Fibroblast of lung (primary cell): ENCODE results near the gene EXD2. TPM values are rescaled to one million over a fixed set of nuclear protein-coding genes. Genes with fewer than 3 reads are reported as not detected.
A peak's percentile ranks its signal among the peaks of the same experiment; 100 is the strongest.

ENCODE experiments used
- DNase-seq, 2 donors: peaks; one replicate each; pipeline versions ENCODE4 v3.0.0 to v3.0.0-alpha.2; 2010; ENCODE audit warnings: low read depth in 2 of 2
- H2AFZ ChIP-seq: 2 replicates; pipeline ENCODE4 v1.5.1; 2012; ENCODE audit warnings: low read length, control low read depth, inconsistent platforms
- H3K27ac ChIP-seq: 2 replicates; pipeline ENCODE4 v1.5.1; 2011; ENCODE audit warnings: low read length, control low read depth; ENCODE audit not compliant: insufficient read depth
- H3K27me3 ChIP-seq: 2 replicates; pipeline ENCODE4 v1.5.1; 2011; ENCODE audit warnings: mild to moderate bottlenecking, low read length; ENCODE audit not compliant: control insufficient read depth, insufficient read depth
- H3K36me3 ChIP-seq: 2 replicates; pipeline ENCODE4 v1.5.1; 2011; ENCODE audit warnings: low read length; ENCODE audit not compliant: control insufficient read depth, insufficient read depth
- H3K4me1 ChIP-seq: 2 replicates; pipeline ENCODE4 v1.5.1; 2011; ENCODE audit warnings: low read length; ENCODE audit not compliant: control insufficient read depth, insufficient read depth; ENCODE audit errors: extremely low read depth
- H3K4me2 ChIP-seq: 2 replicates; pipeline ENCODE4 v1.5.1; 2011; ENCODE audit warnings: low read length, control low read depth; ENCODE audit not compliant: insufficient read depth; ENCODE audit errors: extremely low read depth
- H3K4me3 ChIP-seq, 4 experiments: fragments of 200-600 bp in 1 of 4; sonication (generic) in 1 of 4; replicated peaks in 1 of 4; 2 replicates each; pipeline ENCODE4 v1.5.1; 2011 to 2016; ENCODE audit warnings: low read length in 4 of 4, low read depth in 3 of 4, mild to moderate bottlenecking in 3 of 4, control low read depth in 2 of 4, inconsistent platforms in 1 of 4, mixed read lengths in 1 of 4; ENCODE audit not compliant: insufficient read depth in 1 of 4; ENCODE audit errors: control extremely low read depth in 1 of 4
- H3K79me2 ChIP-seq: 2 replicates; pipeline ENCODE4 v1.5.1; 2012; ENCODE audit warnings: mild to moderate bottlenecking, low read length, inconsistent platforms; ENCODE audit not compliant: control insufficient read depth, insufficient read depth
- H3K9ac ChIP-seq: 2 replicates; pipeline ENCODE4 v1.5.1; 2011; ENCODE audit warnings: mild to moderate bottlenecking, low read length, control low read depth; ENCODE audit not compliant: insufficient read depth
- H3K9me3 ChIP-seq: 2 replicates; pipeline ENCODE4 v1.5.1; 2012; ENCODE audit warnings: low read depth, low read length; ENCODE audit not compliant: control insufficient read depth, insufficient read depth
- H4K20me1 ChIP-seq: 2 replicates; pipeline ENCODE4 v1.5.1; 2011; ENCODE audit warnings: low read length; ENCODE audit not compliant: control insufficient read depth, insufficient read depth; ENCODE audit errors: extremely low read depth
- EZH2 ChIP-seq: IDR thresholded peaks from 2 replicates; pipeline ENCODE4 v1.5.1; 2012; ENCODE audit warnings: low read length, control low read depth, mild to moderate bottlenecking; ENCODE audit errors: missing control alignments
- polyA plus RNA-seq, 2 donors: library from polyadenylated mRNA; depleted of rRNA in 1 of 2; stranded (reverse) in 1 of 2; unstranded in 1 of 2; fragments of >200 nt; gene quantifications; 2 replicates each; pipeline ENCODE4 v1.2.1, GENCODE V29; 2011 to 2012; ENCODE audit warnings: missing spikeins in 1 of 2
- total RNA-seq: library from RNA; depleted of rRNA; stranded (reverse); fragments of >200 nt; gene quantifications from 2 replicates; pipeline ENCODE4 v1.2.1, GENCODE V29; 2014
- TF ChIP-seq, protein P1 (sequence below), 2 donors: IDR thresholded peaks in 1 of 2; conservative IDR thresholded peaks in 1 of 2; 1 replicate in 1 of 2; 2 replicates in 1 of 2; pipeline ENCODE4 v1.5.1; 2011 to 2012; ENCODE audit warnings: low read length in 2 of 2, control low read depth in 1 of 2, inconsistent platforms in 1 of 2, low read depth in 1 of 2, mild to moderate bottlenecking in 1 of 2

EXD2 gene
- total and polyA plus RNA-seq, 2 donors (not counting 1 experiment from before 2014, with no cell fraction given) = 25.5 to 27.7 TPM

DNA sequence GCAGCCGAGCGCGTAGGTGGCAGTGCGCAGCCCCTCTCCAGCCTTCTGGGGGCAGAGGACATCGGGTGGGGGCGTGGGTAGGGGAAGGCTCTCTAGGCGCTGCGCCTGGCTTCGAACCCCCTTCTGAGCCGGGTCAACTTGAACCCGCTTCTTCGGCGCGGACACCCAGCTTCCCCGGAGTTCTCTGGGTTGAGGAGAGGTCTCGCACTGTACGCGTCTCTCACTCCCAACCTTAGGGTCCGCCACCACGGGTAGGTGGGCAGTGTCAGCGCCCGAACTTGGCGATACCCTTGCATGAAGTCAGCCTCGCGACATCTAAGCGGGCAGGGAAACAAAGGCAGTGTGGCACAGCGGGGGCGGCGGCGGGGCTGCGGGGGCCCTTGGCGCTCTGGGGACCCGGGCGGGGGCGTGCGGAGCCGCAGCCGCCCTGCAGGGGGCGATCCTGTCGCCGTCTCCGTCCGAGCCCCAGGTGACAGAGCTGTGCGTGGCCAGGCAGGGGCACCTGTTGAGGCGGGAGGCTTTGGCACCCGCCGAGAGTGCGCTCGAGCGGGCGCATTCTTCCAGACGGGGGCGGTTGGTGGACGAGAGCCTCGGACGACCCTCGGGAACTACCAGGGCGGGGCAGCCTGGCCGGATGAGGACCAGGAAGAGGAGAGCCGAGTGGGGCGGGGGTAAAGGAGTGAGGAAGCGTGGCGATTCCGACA is 69.7 kb downstream of the EXD2 start:
- peak overlapping the region; percentile 70 for H3K9ac ChIP-seq
- H3K4me1 ChIP-seq = peaks cover 23% of the 10 kb centered on the region
- TF ChIP-seq EZH2 = no peak
- TF ChIP-seq, protein P1, sequence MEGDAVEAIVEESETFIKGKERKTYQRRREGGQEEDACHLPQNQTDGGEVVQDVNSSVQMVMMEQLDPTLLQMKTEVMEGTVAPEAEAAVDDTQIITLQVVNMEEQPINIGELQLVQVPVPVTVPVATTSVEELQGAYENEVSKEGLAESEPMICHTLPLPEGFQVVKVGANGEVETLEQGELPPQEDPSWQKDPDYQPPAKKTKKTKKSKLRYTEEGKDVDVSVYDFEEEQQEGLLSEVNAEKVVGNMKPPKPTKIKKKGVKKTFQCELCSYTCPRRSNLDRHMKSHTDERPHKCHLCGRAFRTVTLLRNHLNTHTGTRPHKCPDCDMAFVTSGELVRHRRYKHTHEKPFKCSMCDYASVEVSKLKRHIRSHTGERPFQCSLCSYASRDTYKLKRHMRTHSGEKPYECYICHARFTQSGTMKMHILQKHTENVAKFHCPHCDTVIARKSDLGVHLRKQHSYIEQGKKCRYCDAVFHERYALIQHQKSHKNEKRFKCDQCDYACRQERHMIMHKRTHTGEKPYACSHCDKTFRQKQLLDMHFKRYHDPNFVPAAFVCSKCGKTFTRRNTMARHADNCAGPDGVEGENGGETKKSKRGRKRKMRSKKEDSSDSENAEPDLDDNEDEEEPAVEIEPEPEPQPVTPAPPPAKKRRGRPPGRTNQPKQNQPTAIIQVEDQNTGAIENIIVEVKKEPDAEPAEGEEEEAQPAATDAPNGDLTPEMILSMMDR (conservative IDR thresholded peaks at IDR 0.05 in 1 of 2, IDR thresholded peaks at IDR 0.05 in 1 of 2; ENCODE audit: low read depth in 1 of 2, low read length in 2 of 2) = peak; percentile 28 to 55
- no peak for DNase-seq
- peak overlapping the region; percentile 16 to 72 (median 59) for H3K4me3 ChIP-seq
- H4K20me1 ChIP-seq = no peaks in the 10 kb centered on the region
- no peaks in the 10 kb centered on the region for H3K9me3 ChIP-seq
- no peak overlapping the region for H2AFZ ChIP-seq
- H3K27me3 ChIP-seq = peaks cover 9% of the 10 kb centered on the region
- H3K79me2 ChIP-seq = no peaks in the 10 kb centered on the region
- no peaks in the 10 kb centered on the region for H3K36me3 ChIP-seq
- no peak overlapping the region for H3K27ac ChIP-seq
- H3K4me2 ChIP-seq = peak overlapping the region; percentile 89

DNA sequence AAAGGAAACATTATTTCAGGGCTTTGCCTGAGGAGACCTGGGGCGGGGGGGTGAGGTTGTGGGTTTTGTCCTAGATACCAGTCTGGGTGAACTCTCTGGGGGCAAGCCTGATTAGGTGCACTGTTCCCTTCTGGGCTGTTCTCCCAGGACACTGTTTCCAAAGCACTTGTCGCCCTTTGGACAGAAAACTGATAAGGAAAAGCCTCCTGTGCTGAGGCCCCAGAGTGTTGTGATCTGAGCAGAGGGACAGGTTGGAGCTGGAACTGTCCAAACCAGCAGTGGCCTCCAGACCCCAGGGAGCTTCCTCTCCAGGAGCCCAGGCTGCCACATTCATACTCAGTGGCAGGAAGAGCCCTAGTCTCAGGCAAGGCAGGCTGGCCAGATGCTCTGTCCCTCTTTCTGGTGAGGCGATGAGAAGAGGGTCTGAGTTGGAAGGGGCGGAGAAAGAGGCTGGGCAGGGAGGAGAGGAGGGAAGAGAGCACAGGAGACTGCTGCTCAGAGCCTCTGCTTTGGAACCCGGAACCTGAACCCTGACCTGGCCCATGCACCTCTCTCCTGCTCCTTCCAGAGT is 70.5 kb downstream of the EXD2 start:
- peaks cover 23% of the 10 kb centered on the region for H3K4me1 ChIP-seq
- TF ChIP-seq EZH2 = no peak
- TF ChIP-seq, protein P1 (conservative IDR thresholded peaks at IDR 0.05 in 1 of 2, IDR thresholded peaks at IDR 0.05 in 1 of 2; ENCODE audit: low read depth in 1 of 2, low read length in 2 of 2) = no peak
- H3K27ac ChIP-seq = no peak overlapping the region
- no peak overlapping the region for H2AFZ ChIP-seq
- H3K36me3 ChIP-seq = no peaks in the 10 kb centered on the region
- H3K4me2 ChIP-seq = no peak overlapping the region
- peak overlapping the region in 1 of 4 experiments; percentile 72 for H3K4me3 ChIP-seq
- no peaks in the 10 kb centered on the region for H4K20me1 ChIP-seq
- H3K27me3 ChIP-seq = peaks cover 4% of the 10 kb centered on the region
- no peaks in the 10 kb centered on the region for H3K9me3 ChIP-seq
- H3K9ac ChIP-seq = no peak overlapping the region
- no peaks in the 10 kb centered on the region for H3K79me2 ChIP-seq
- no peak for DNase-seq

DNA sequence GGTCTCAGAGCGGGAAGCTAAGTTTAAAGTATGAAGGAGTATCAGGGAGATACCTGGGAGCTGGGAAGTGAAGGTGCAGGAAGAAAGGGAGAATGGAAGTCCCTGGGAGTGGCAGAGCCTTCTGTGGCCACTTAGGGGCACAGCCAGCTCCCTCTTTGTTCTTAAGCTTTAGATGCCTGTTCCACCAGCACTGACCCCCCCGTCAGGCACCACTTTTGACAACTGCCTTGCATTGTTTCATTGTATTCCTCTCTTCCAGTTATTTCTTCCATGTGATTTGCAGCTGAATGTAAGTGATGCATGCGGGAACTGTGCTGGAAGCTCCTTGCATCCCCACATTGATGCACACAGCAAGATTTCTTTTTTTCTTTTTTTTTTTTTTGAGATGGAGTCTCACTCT is 71.2 kb downstream of the EXD2 start:
- Histone ChIP-seq H3K4me3 (no peak overlapping the region), H3K4me1 (peaks cover 26% of the 10 kb centered on the region), H3K27ac (no peak overlapping the region), H3K79me2 (no peaks in the 10 kb centered on the region), H3K27me3 (peaks cover 3% of the 10 kb centered on the region), H3K9ac (no peak overlapping the region), H3K36me3 (no peaks in the 10 kb centered on the region), H4K20me1 (no peaks in the 10 kb centered on the region), H3K4me2 (no peak overlapping the region), H2AFZ (no peak overlapping the region), H3K9me3 (no peaks in the 10 kb centered on the region)
- DNase-seq = no peak
- no peak for TF ChIP-seq EZH2
- TF ChIP-seq, protein P1 (conservative IDR thresholded peaks at IDR 0.05 in 1 of 2, IDR thresholded peaks at IDR 0.05 in 1 of 2; ENCODE audit: low read depth in 1 of 2, low read length in 2 of 2) = no peak
